HG03060 (cell line): ENCODE data around the gene STAT5A.
"Not testable (repeated sequence)": the region's sequence is repeated elsewhere in the genome, so short reads cannot be mapped to it uniquely, and the experiment has no call there.

ENCODE experiments used
- ATAC-seq: cut with Tn5 transposase; IDR thresholded peaks from one replicate; pipeline ENCODE4 v1.9.1; 2021; ENCODE audit warnings: low read depth, moderate number of reproducible peaks; ENCODE audit not compliant: unreplicated experiment

STAT5A gene

DNA sequence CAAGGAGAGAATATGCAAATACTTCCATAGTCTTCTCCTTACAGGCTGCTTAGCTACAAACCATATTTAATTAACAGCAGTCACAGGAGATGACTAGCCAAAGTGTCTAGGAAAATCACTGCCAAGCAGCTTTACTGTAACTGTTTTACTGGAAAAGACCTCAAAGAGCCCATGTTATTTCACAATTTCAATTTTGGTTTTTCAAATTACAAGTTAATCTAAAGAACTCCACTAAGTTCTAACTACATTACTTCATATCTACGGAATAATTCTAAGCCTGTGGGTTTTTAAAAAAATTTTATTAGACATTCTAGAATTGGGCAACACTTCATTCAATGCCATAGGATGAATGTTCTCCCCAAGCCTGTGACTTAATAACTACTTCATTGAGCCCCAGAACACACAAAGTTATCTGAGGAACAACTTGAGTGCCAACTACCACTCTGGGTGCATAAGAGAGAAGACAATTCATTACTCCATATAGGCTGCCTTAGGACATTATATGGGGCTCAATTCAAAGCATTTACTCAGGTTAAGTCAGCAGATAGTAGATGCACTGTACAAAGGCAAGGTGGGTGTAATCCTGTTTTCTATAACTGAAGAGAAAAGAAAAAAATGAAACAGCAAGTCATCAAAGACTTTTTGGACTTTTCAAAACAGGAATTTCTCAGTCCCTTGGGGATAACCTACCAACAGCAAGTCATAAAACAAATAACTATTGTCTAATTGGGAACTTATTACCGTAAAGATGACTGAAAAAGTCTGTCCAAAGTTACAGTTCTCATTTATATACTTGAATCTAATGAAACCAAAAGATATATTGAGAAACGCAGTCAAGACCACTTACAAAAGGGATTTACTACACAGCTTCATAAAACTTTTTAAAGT, 66.9 kb downstream of the STAT5A start:
- ATAC-seq: no peak

DNA sequence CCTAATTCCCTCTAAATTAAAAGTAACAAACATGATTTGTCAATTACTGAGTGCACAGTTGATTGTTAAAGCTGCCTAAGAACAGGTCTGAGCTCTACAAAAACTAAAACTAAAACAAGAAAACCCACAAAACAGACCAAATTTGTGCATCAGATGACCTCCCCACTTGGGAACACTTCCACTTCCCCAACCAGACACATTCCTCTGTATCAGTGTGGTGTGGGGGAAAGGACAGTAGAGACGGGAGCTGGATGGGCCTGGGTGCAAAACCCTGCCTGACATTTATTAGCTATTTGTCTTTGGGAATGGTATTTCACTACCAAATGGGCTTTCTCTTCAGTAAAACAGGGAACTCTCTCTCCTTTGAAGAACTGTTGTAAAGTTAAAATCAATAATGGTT, 70.1 kb downstream of the STAT5A start:
- no peak for ATAC-seq

DNA sequence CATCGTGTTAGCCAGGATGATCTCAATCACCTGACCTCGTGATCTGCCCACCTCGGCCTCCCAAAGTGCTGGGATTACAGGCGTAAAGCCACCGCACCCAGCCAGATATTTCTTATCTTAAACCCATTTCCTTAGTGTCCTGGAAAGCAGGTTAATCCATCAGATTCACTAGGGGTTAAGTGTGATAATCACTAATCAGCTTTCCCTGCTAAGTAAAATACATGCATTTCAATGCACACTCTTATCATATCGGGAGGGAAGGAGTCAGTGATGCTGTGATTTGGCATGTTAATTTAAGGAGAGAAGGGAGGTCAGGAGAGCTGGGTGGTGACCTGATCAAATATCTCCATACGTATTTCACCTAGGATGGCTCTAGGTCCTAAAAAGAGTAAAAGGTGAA, 70.8 kb downstream of the STAT5A start:
- no peak for ATAC-seq

DNA sequence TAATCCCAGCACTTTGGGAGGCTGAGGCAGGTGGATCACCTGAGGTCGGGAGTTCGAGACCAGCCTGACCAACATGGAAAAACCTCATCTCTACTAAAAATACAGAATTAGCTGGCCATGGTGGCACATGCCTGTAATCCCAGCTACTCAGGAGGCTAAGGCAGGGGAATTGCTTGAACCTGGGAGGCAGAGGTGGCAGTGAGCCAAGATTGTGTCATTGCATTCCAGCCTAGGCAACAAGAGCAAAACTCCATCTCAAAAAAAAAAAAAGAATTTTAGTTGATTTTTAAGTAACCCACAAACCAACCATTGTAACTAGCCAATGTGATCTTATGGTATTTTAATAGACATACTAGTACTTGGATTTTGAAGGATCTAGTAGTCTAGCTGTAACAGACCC, 72.1 kb downstream of the STAT5A start:
- not testable (repeated sequence) for ATAC-seq
